Right lobe of liver (tissue), 6 donors: ENCODE data around the gene PSMB11. TPM values are rescaled to one million over a fixed set of nuclear protein-coding genes. Genes with fewer than 3 reads are reported as not detected.
"Not testable (repeated sequence)": the region's sequence is repeated elsewhere in the genome, so short reads cannot be mapped to it uniquely, and the experiment has no call there.

Experiments
- ATAC-seq, 4 donors: fragments of 200-7000 bp; cut with Tn5 transposase; one replicate each; pipeline ENCODE4 v1.9.1; 2020; ENCODE audit warnings: mild to moderate bottlenecking in 4 of 4, moderate library complexity in 4 of 4
- DNase-seq, 3 donors: peaks; one replicate each; pipeline ENCODE4 v3.0.0-alpha.2; 2020
- H3K27ac ChIP-seq, 3 donors: fragments of 200-600 bp; one replicate each; pipeline ENCODE4 v1.8.0; 2022
- H3K27me3 ChIP-seq, 2 donors: fragments of 200-600 bp; one replicate each; pipeline ENCODE4 v1.8.0; 2022
- H3K36me3 ChIP-seq, 4 donors: fragments of 200-600 bp; sonication (generic) in 1 of 4; one replicate each; pipeline versions ENCODE4 v1.5.1 to v1.8.0; 2017 to 2022; ENCODE audit warnings: control low read depth in 1 of 4
- H3K4me1 ChIP-seq, 4 donors: fragments of 200-600 bp; sonication (generic) in 1 of 4; one replicate each; pipeline versions ENCODE4 v1.5.1 to v1.8.0; 2017 to 2022; ENCODE audit warnings: control low read depth in 1 of 4
- H3K4me3 ChIP-seq, 3 donors: fragments of 200-600 bp; one replicate each; pipeline ENCODE4 v1.8.0; 2022
- H3K9me3 ChIP-seq, 4 donors: fragments of 200-600 bp; sonication (generic) in 1 of 4; one replicate each; pipeline versions ENCODE4 v1.5.1 to v1.8.0; 2017 to 2022; ENCODE audit warnings: control low read depth in 1 of 4
- CTCF ChIP-seq, 4 donors: fragments of 200-600 bp in 3 of 4; fragments of 450-650 bp in 1 of 4; IDR thresholded peaks; one replicate each; pipeline versions ENCODE4 v1.5.1 to v1.8.0; 2016 to 2022; ENCODE audit warnings: antibody characterized with exemption in 4 of 4, mild to moderate bottlenecking in 2 of 4
- POLR2A ChIP-seq: fragments of 450-650 bp; IDR thresholded peaks from one replicate; pipeline ENCODE4 v1.6.1; 2017; ENCODE audit warnings: antibody characterized with exemption, mild to moderate bottlenecking
- WGBS: methylation state at CpG from one replicate; pipeline ENCODE4 v1.1.6; 2018; ENCODE audit warnings: low coverage, low lambda C conversion rate; ENCODE audit not compliant: insufficient coverage; ENCODE audit errors: missing lambda C conversion rate; 5-methylcytosine and 5-hydroxymethylcytosine counted together
- intact Hi-C, 2 donors: fragments of 100-400 bp; cut with DNase I; formaldehyde crosslinking; loops; one replicate each; pipeline versions ENCODE4 v1.11.2 to v1.14.1; 2022
- total RNA-seq, 6 experiments: library from RNA; depleted of rRNA in 2 of 6; stranded (reverse); fragments of >200 nt in 2 of 6; fragmentation: NEBNext Ultra II Directional in 3 of 6; extraction: Animal tissue kit (Norgen Biotek cat#: 25700) in 3 of 6; gene quantifications; one replicate each; pipeline versions ENCODE4 v1.1.0 to v1.2.4, GENCODE V29; 2016 to 2023
- donor health status: DM: no; HTN: yes; CAD: no.
- donor health status: DM: no; HTN: no; CAD: no.
- donor health status: DM: no; HTN: no; CAD: no.
- donor health status: DM: no; HTN: yes; CAD: no.
- donor health status: DM: no; HTN: yes; CAD: no.

PSMB11 gene
- total RNA-seq, 6 experiments from 2014 or later, result not detected

- Histone ChIP-seq H3K9me3 (no peaks in the 10 kb centered on the region), H3K27ac (no peak overlapping the region), H3K4me1 (peaks cover 0 to 19% (median 2%) of the 10 kb centered on the region in 4 donors), H3K36me3 (no peaks in the 10 kb centered on the region), H3K27me3 (no peaks in the 10 kb centered on the region), H3K4me3 (no peak overlapping the region)
- ATAC-seq (no peak), DNase-seq (no peak)
- WGBS, result 41% methylated on average over 3 of the region's 3 CpGs
- intact Hi-C loops, result no loop called here
- TF ChIP-seq CTCF (IDR thresholded peaks at IDR 0.05) (no peak), POLR2A (no peak)
Observed at GRCh38 chr14:23008831-23009230, 33.2 kb upstream of the PSMB11 start.

GRCh38 chr14:23009483-23009938 is 32.5 kb upstream of the PSMB11 start:
- intact Hi-C loops, result no loop called here
- Histone ChIP-seq H3K27ac (peak overlapping the region; percentile 67 to 74 (median 68)), H3K27me3 (no peaks in the 10 kb centered on the region), H3K4me3 (peak overlapping the region; percentile 38 to 65 (median 55)), H3K9me3 (no peaks in the 10 kb centered on the region), H3K4me1 (peaks cover 0 to 19% (median 2%) of the 10 kb centered on the region in 4 donors), H3K36me3 (no peaks in the 10 kb centered on the region)
- ATAC-seq, result no peak
- TF ChIP-seq CTCF (IDR thresholded peaks at IDR 0.05) (no peak), POLR2A (no peak)
- 30% methylated on average over 8 of the region's 8 CpGs for WGBS
- DNase-seq, result no peak

- WGBS, result under 1% methylated on average over 14 of the region's 40 CpGs
- H3K4me1 ChIP-seq, result peaks cover 0 to 19% (median 2%) of the 10 kb centered on the region in 4 donors
- no peaks in the 10 kb centered on the region for H3K36me3 ChIP-seq
- intact Hi-C loops, result no loop called here
- no peaks in the 10 kb centered on the region for H3K27me3 ChIP-seq
- peak within 1 kb of the TSS; percentile 38 to 65 (median 55) for H3K4me3 ChIP-seq
- DNase-seq, result peak; percentile 87 to 88 (median 88)
- H3K9me3 ChIP-seq, result no peaks in the 10 kb centered on the region
- ATAC-seq, result peak; percentile 53 to 69 (median 65)
- H3K27ac ChIP-seq, result peak within 1 kb of the TSS; percentile 67 to 74 (median 68)
- TF ChIP-seq CTCF (IDR thresholded peaks at IDR 0.05) (no peak), POLR2A (peak; percentile 39)
Observed at GRCh38 chr14:23009939-23010726, 31.9 kb upstream of the PSMB11 start, which contains the start of gene C14orf93. Gene C14orf93 (minus strand): TSS chr14:23010143. CDS start chr14:22999023, 11,120 bp downstream.

GRCh38 chr14:23013054-23013748 is 28.8 kb upstream of the PSMB11 start:
- ATAC-seq (no peak), DNase-seq (no peak)
- intact Hi-C loops, result no loop called here
- H3K4me1 ChIP-seq, result peaks cover 0 to 8% (median 0%) of the 10 kb centered on the region in 4 donors
- H3K27ac ChIP-seq, result no peak overlapping the region
- 74% methylated on average over 6 of the region's 6 CpGs for WGBS
- TF ChIP-seq CTCF (IDR thresholded peaks at IDR 0.05), result no peak
- TF ChIP-seq POLR2A, result no peak
- H3K36me3 ChIP-seq, result no peaks in the 10 kb centered on the region
- H3K27me3 ChIP-seq, result no peaks in the 10 kb centered on the region
- H3K4me3 ChIP-seq, result no peak overlapping the region
- H3K9me3 ChIP-seq, result no peaks in the 10 kb centered on the region

GRCh38 chr14:23013749-23014054 is 28.3 kb upstream of the PSMB11 start:
- ATAC-seq, DNase-seq, H3K9me3 ChIP-seq, H3K27ac ChIP-seq, H3K27me3 ChIP-seq, intact Hi-C loops, H3K4me3 ChIP-seq, H3K36me3 ChIP-seq, H3K4me1 ChIP-seq: not testable (repeated sequence)
- WGBS, result 87% methylated on average over 5 of the region's 5 CpGs
